GM23338 (cell line): Measurements from ENCODE around the gene YPEL1. TPM values are rescaled to one million over a fixed set of nuclear protein-coding genes. Genes with fewer than 3 reads are reported as not detected.

Experiments used
- ATAC-seq: fragments of 200-7000 bp; cut with Tn5 transposase; 3 replicates; pipeline ENCODE4 v1.9.1; 2020
- DNase-seq: peaks from one replicate; pipeline ENCODE4 v3.0.0-alpha.2; 2015; ENCODE audit warnings: low spot score
- H2AFZ ChIP-seq: fragments of 200-600 bp; sonication (generic); 2 replicates; pipeline ENCODE4 v1.8.0; 2016; ENCODE audit warnings: antibody characterized with exemption, mild to moderate bottlenecking, moderate library complexity
- H3F3A ChIP-seq: fragments of 200-600 bp; sonication (generic); replicated peaks from 2 replicates; pipeline ENCODE4 v1.8.0; 2017; ENCODE audit warnings: antibody characterized with exemption, mixed run types, low read depth
- H3K27ac ChIP-seq: fragments of 200-600 bp; sonication (generic); 2 replicates; pipeline ENCODE4 v1.6.1; 2016; ENCODE audit warnings: low read depth
- H3K27me3 ChIP-seq: fragments of 200-600 bp; sonication (generic); 2 replicates; pipeline ENCODE4 v1.8.0; 2016; ENCODE audit warnings: mild to moderate bottlenecking, mixed run types, moderate library complexity; ENCODE audit not compliant: insufficient read depth
- H3K36me3 ChIP-seq: fragments of 200-600 bp; sonication (generic); 2 replicates; pipeline ENCODE4 v1.8.0; 2016; ENCODE audit warnings: mild to moderate bottlenecking; ENCODE audit not compliant: insufficient read depth
- H3K4me1 ChIP-seq: fragments of 200-600 bp; sonication (generic); 2 replicates; pipeline ENCODE4 v1.8.0; 2016; ENCODE audit warnings: mild to moderate bottlenecking, moderate library complexity; ENCODE audit not compliant: insufficient read depth
- H3K4me2 ChIP-seq: fragments of 200-600 bp; sonication (generic); 2 replicates; pipeline ENCODE4 v1.7.1; 2017; ENCODE audit warnings: mixed run types
- H3K4me3 ChIP-seq: fragments of 200-600 bp; sonication (generic); 2 replicates; pipeline ENCODE4 v1.6.1; 2016; ENCODE audit warnings: mixed run types
- H3K79me2 ChIP-seq: fragments of 200-600 bp; sonication (generic); replicated peaks from 2 replicates; pipeline ENCODE4 v1.8.0; 2017; ENCODE audit warnings: mild to moderate bottlenecking; ENCODE audit not compliant: insufficient read depth
- H3K9me2 ChIP-seq: fragments of 200-600 bp; sonication (generic); 2 replicates; pipeline ENCODE4 v1.8.0; 2017; ENCODE audit not compliant: insufficient read depth
- H4K20me1 ChIP-seq: fragments of 200-600 bp; sonication (generic); replicated peaks from 2 replicates; pipeline ENCODE4 v1.8.0; 2017; ENCODE audit warnings: mild to moderate bottlenecking; ENCODE audit not compliant: insufficient read depth
- H3K27ac Mint-ChIP-seq: 2 replicates; pipeline ENCODE4 v1.8.0; 2020; ENCODE audit warnings: inconsistent platforms, mild to moderate bottlenecking, moderate library complexity, mixed read lengths
- H3K27me3 Mint-ChIP-seq: 3 replicates; pipeline ENCODE4 v1.8.0; 2022; ENCODE audit warnings: low read depth, mild to moderate bottlenecking, moderate library complexity, mixed read lengths, inconsistent platforms; ENCODE audit not compliant: insufficient read depth, poor library complexity
- H3K36me3 Mint-ChIP-seq: 3 replicates; pipeline ENCODE4 v1.8.0; 2021; ENCODE audit warnings: low read depth, mild to moderate bottlenecking, inconsistent platforms, moderate library complexity, mixed read lengths
- H3K4me1 Mint-ChIP-seq: 3 replicates; pipeline ENCODE4 v1.8.0; 2020; ENCODE audit warnings: mild to moderate bottlenecking, inconsistent platforms, mixed read lengths
- H3K4me3 Mint-ChIP-seq: 3 replicates; pipeline ENCODE4 v1.8.0; 2021; ENCODE audit warnings: moderate library complexity, mild to moderate bottlenecking, inconsistent platforms, mixed read lengths
- H3K9me3 Mint-ChIP-seq: 3 replicates; pipeline ENCODE4 v1.8.0; 2020; ENCODE audit warnings: moderate library complexity, mild to moderate bottlenecking, inconsistent platforms, mixed read lengths
- EZH2phosphoT487 ChIP-seq: fragments of 200-600 bp; sonication (generic); IDR thresholded peaks from one replicate; pipeline ENCODE4 v1.8.1; 2018; ENCODE audit warnings: antibody characterized with exemption; ENCODE audit not compliant: unreplicated experiment
- JUNB ChIP-seq: IDR thresholded peaks from one replicate; pipeline ENCODE4 v1.6.1; 2016; ENCODE audit warnings: antibody characterized with exemption; ENCODE audit not compliant: unreplicated experiment
- NANOG ChIP-seq: IDR thresholded peaks from 2 replicates; pipeline ENCODE4 v1.6.1; 2016; ENCODE audit warnings: antibody characterized with exemption, borderline replicate concordance
- POLR2AphosphoS5 ChIP-seq: IDR thresholded peaks from 2 replicates; pipeline ENCODE4 v1.6.1; 2016; ENCODE audit warnings: antibody characterized with exemption, low read depth
- polyA plus RNA-seq: library from polyadenylated mRNA; unstranded; fragments of >200 nt; fragmentation: Nextera tagmentation; extraction: Ambion mirVana; gene quantifications from 2 replicates; pipeline ENCODE4 v1.2.1, GENCODE V29; 2016
- total RNA-seq: library from RNA; depleted of rRNA; stranded (reverse); fragments of >200 nt; shearing (Covaris generic); gene quantifications from 2 replicates; pipeline ENCODE4 v1.2.3, GENCODE V29; 2014
- TF ChIP-seq, protein P1 (sequence below): IDR thresholded peaks from 2 replicates; pipeline ENCODE4 v1.6.1; 2016; ENCODE audit warnings: antibody characterized with exemption
- TF ChIP-seq, protein P2 (sequence below): fragments of 250-450 bp; sonication (Bioruptor Pico); IDR thresholded peaks from 2 replicates; pipeline ENCODE4 v1.5.0; 2020; ENCODE audit warnings: mild to moderate bottlenecking, moderate library complexity

YPEL1 gene
- total and polyA plus RNA-seq, 2 experiments from 2014 or later, result 4.4 to 6.0 TPM

DNA sequence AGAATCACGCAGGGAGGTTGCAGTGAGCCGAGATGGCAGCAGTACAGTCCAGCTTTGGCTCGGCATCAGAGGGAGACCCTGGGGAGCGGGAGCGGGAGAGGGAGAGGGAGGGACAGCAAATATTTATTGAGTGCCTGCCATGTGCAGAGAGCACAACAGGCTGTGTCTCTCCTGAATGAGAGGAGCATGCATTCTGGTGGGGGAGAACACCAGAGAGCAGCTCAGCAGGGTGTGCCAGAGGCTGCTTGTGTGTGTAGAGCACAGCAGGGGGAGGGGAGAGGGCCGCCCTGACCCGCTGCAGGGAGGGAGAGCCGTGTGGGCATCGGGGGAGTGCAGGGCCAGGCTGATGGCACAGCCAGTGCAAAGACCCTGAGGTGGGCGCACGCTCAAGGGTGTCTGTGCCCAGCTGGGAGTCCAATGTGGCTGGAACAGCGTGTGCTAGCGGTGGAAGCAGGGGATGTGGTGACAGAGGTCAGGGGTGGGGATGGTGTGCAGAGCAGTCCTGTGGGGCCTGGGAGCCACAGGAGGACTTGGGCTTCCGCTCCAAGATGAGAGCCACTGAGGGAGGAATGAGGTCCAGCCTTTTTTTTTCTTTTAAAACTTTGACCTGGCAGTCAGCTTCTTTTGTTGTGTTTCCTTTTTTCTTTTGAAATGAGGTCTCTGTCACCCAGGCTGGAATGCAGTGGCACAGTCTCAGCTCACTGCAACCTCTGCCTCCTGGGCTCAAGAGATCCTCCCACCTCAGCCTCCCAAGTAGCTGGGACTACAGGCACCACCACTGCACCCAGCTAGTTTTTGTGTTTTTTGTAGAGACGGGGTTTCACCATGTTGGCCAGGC is 57.8 kb downstream of the YPEL1 start:
- Histone ChIP-seq H2AFZ (no peak overlapping the region), H3K27me3 (no peaks in the 10 kb centered on the region), H4K20me1 (no peaks in the 10 kb centered on the region), H3K4me1 (no peaks in the 10 kb centered on the region), H3K4me2 (no peak overlapping the region), H3K9me2 (no peaks in the 10 kb centered on the region), H3K27ac (no peak overlapping the region), H3K36me3 (0 out of 2 replicates have a peak, but pooled peaks cover 5% of the 10 kb centered on the region), H3K4me3 (no peak overlapping the region), H3K79me2 (no peaks in the 10 kb centered on the region), H3F3A (no peaks in the 10 kb centered on the region)
- Mint-ChIP-seq H3K4me1 (no peaks in the 10 kb centered on the region), H3K27me3 (peaks cover 8% of the 10 kb centered on the region), H3K4me3 (no peak overlapping the region), H3K27ac (no peak overlapping the region), H3K9me3 (peaks cover 17% of the 10 kb centered on the region), H3K36me3 (peaks cover 55% of the 10 kb centered on the region)
- TF ChIP-seq NANOG, result no peak
- TF ChIP-seq, protein P1, sequence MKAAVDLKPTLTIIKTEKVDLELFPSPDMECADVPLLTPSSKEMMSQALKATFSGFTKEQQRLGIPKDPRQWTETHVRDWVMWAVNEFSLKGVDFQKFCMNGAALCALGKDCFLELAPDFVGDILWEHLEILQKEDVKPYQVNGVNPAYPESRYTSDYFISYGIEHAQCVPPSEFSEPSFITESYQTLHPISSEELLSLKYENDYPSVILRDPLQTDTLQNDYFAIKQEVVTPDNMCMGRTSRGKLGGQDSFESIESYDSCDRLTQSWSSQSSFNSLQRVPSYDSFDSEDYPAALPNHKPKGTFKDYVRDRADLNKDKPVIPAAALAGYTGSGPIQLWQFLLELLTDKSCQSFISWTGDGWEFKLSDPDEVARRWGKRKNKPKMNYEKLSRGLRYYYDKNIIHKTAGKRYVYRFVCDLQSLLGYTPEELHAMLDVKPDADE, result no peak
- TF ChIP-seq, protein P2, sequence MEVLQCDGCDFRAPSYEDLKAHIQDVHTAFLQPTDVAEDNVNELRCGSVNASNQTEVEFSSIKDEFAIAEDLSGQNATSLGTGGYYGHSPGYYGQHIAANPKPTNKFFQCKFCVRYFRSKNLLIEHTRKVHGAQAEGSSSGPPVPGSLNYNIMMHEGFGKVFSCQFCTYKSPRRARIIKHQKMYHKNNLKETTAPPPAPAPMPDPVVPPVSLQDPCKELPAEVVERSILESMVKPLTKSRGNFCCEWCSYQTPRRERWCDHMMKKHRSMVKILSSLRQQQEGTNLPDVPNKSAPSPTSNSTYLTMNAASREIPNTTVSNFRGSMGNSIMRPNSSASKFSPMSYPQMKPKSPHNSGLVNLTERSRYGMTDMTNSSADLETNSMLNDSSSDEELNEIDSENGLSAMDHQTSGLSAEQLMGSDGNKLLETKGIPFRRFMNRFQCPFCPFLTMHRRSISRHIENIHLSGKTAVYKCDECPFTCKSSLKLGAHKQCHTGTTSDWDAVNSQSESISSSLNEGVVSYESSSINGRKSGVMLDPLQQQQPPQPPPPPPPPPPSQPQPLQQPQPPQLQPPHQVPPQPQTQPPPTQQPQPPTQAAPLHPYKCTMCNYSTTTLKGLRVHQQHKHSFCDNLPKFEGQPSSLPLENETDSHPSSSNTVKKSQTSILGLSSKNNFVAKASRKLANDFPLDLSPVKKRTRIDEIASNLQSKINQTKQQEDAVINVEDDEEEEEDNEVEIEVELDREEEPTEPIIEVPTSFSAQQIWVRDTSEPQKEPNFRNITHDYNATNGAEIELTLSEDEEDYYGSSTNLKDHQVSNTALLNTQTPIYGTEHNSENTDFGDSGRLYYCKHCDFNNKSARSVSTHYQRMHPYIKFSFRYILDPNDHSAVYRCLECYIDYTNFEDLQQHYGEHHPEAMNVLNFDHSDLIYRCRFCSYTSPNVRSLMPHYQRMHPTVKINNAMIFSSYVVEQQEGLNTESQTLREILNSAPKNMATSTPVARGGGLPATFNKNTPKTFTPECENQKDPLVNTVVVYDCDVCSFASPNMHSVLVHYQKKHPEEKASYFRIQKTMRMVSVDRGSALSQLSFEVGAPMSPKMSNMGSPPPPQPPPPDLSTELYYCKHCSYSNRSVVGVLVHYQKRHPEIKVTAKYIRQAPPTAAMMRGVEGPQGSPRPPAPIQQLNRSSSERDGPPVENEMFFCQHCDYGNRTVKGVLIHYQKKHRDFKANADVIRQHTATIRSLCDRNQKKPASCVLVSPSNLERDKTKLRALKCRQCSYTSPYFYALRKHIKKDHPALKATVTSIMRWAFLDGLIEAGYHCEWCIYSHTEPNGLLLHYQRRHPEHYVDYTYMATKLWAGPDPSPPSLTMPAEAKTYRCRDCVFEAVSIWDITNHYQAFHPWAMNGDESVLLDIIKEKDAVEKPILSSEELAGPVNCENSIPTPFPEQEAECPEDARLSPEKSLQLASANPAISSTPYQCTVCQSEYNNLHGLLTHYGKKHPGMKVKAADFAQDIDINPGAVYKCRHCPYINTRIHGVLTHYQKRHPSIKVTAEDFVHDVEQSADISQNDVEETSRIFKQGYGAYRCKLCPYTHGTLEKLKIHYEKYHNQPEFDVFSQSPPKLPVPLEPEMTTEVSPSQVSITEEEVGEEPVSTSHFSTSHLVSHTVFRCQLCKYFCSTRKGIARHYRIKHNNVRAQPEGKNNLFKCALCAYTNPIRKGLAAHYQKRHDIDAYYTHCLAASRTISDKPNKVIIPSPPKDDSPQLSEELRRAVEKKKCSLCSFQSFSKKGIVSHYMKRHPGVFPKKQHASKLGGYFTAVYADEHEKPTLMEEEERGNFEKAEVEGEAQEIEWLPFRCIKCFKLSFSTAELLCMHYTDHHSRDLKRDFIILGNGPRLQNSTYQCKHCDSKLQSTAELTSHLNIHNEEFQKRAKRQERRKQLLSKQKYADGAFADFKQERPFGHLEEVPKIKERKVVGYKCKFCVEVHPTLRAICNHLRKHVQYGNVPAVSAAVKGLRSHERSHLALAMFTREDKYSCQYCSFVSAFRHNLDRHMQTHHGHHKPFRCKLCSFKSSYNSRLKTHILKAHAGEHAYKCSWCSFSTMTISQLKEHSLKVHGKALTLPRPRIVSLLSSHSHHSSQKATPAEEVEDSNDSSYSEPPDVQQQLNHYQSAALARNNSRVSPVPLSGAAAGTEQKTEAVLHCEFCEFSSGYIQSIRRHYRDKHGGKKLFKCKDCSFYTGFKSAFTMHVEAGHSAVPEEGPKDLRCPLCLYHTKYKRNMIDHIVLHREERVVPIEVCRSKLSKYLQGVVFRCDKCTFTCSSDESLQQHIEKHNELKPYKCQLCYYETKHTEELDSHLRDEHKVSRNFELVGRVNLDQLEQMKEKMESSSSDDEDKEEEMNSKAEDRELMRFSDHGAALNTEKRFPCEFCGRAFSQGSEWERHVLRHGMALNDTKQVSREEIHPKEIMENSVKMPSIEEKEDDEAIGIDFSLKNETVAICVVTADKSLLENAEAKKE (CRISPR knock-in tag), result no peak
- TF ChIP-seq JUNB, result no peak
- no peak for TF ChIP-seq EZH2phosphoT487
- no peak for TF ChIP-seq POLR2AphosphoS5
- no peak for ATAC-seq
- DNase-seq, result no peak
